ENCODE results near the gene NOPCHAP1. TPM values are rescaled to one million over a fixed set of nuclear protein-coding genes. Genes with fewer than 3 reads are reported as not detected.

NOPCHAP1 gene
- polyA plus RNA-seq, 3 donors: 11.0 to 16.2 (median 12.1) TPM

Other genes with a start within 250 kb of the NOPCHAP1 start
- gene SLC41A2, start 28.0 kb upstream of the NOPCHAP1 start, polyA plus RNA-seq (ENCODE audit: insufficient read length in 3 of 3): 1 to 10 TPM; 4.3 to 5.2 (median 4.5) TPM
- gene ALDH1L2, start 98.1 kb downstream of the NOPCHAP1 start, polyA plus RNA-seq (ENCODE audit: insufficient read length in 3 of 3): 1 to 10 TPM in 1 of 3 donors, under 1 TPM in 2; 0.53 to 1.5 (median 0.78) TPM
- gene WASHC4, start 121.4 kb downstream of the NOPCHAP1 start, polyA plus RNA-seq (ENCODE audit: insufficient read length in 3 of 3): 10 to 100 TPM; 46.8 to 71.0 (median 63.0) TPM
- gene APPL2, start 249.9 kb downstream of the NOPCHAP1 start, polyA plus RNA-seq (ENCODE audit: insufficient read length in 3 of 3): 100 to 1,000 TPM in 1 of 3 donors, 10 to 100 TPM in 2; 75.9 to 101 (median 87.0) TPM